H9 (cell line): Measurements from ENCODE around the gene SETBP1. TPM values are rescaled to one million over a fixed set of nuclear protein-coding genes. Genes with fewer than 3 reads are reported as not detected.

ENCODE experiments used
- DNase-seq: peaks from one replicate; pipeline ENCODE4 v3.0.0-alpha.2; 2017
- H2AFZ ChIP-seq: one replicate; pipeline ENCODE4 v1.6.1; 2013; ENCODE audit warnings: mild to moderate bottlenecking, low read length, control low read depth, moderate library complexity
- H2AK5ac ChIP-seq: 2 replicates; pipeline ENCODE4 v1.6.1; 2013; ENCODE audit warnings: low read length, control low read depth, mixed read lengths; ENCODE audit not compliant: insufficient read length
- H2BK120ac ChIP-seq: one replicate; pipeline ENCODE4 v1.6.1; 2013; ENCODE audit warnings: low read depth, mild to moderate bottlenecking, low read length, control low read depth, inconsistent platforms; ENCODE audit not compliant: poor library complexity, severe bottlenecking
- H2BK12ac ChIP-seq: 2 replicates; pipeline ENCODE4 v1.6.1; 2013; ENCODE audit warnings: low read length, control low read depth, mixed read lengths, low read depth; ENCODE audit not compliant: insufficient read length
- H2BK15ac ChIP-seq: 2 replicates; pipeline ENCODE4 v1.6.1; 2013; ENCODE audit warnings: low read depth, low read length, control low read depth
- H2BK20ac ChIP-seq: one replicate; pipeline ENCODE4 v1.6.1; 2013; ENCODE audit warnings: low read depth, mild to moderate bottlenecking, low read length, control low read depth, inconsistent platforms; ENCODE audit not compliant: poor library complexity, severe bottlenecking
- H2BK5ac ChIP-seq: 2 replicates; pipeline ENCODE4 v1.6.1; 2013; ENCODE audit warnings: low read length, control low read depth, mixed read lengths; ENCODE audit not compliant: insufficient read length
- H3K14ac ChIP-seq: 2 replicates; pipeline ENCODE4 v1.6.1; 2013; ENCODE audit warnings: low read length, control low read depth; ENCODE audit not compliant: insufficient read depth
- H3K18ac ChIP-seq: 2 replicates; pipeline ENCODE4 v1.6.1; 2013; ENCODE audit warnings: low read depth, mild to moderate bottlenecking, mixed read lengths, low read length, control low read depth; ENCODE audit not compliant: insufficient read length
- H3K23ac ChIP-seq: 2 replicates; pipeline ENCODE4 v1.6.1; 2013; ENCODE audit warnings: low read length, control low read depth, mixed read lengths, low read depth; ENCODE audit not compliant: insufficient read length
- H3K23me2 ChIP-seq: 2 replicates; pipeline ENCODE4 v1.6.1; 2013; ENCODE audit warnings: low read depth, mild to moderate bottlenecking, mixed read lengths, low read length, control low read depth; ENCODE audit not compliant: insufficient read length, poor library complexity, severe bottlenecking
- H3K27ac ChIP-seq: 2 replicates; pipeline ENCODE4 v1.5.1; 2013; ENCODE audit warnings: low read length, control low read depth, mixed read lengths, low read depth; ENCODE audit not compliant: insufficient read length
- H3K27me3 ChIP-seq: 2 replicates; pipeline ENCODE4 v1.6.1; 2013; ENCODE audit warnings: low read length, control low read depth, inconsistent platforms; ENCODE audit not compliant: insufficient read depth
- H3K4ac ChIP-seq: 2 replicates; pipeline ENCODE4 v1.6.1; 2013; ENCODE audit warnings: low read depth, mild to moderate bottlenecking, control low read depth, inconsistent platforms, low read length, moderate library complexity
- H3K4me1 ChIP-seq: 2 replicates; pipeline ENCODE4 v1.6.1; 2013; ENCODE audit warnings: low read length, control low read depth, inconsistent platforms; ENCODE audit not compliant: insufficient read depth
- H3K4me2 ChIP-seq: 2 replicates; pipeline ENCODE4 v1.6.1; 2013; ENCODE audit warnings: low read length, control low read depth, mixed read lengths; ENCODE audit not compliant: insufficient read length, insufficient read depth
- H3K56ac ChIP-seq: 2 replicates; pipeline ENCODE4 v1.6.1; 2013; ENCODE audit warnings: low read depth, mild to moderate bottlenecking, mixed read lengths, low read length, control low read depth; ENCODE audit not compliant: insufficient read length
- H3K79me1 ChIP-seq: 2 replicates; pipeline ENCODE4 v1.6.1; 2013; ENCODE audit warnings: low read depth, mild to moderate bottlenecking, moderate library complexity, low read length, control low read depth, inconsistent platforms; ENCODE audit not compliant: insufficient read depth, poor library complexity, severe bottlenecking
- H3K79me2 ChIP-seq: 2 replicates; pipeline ENCODE4 v1.6.1; 2013; ENCODE audit warnings: low read length, control low read depth, inconsistent platforms; ENCODE audit not compliant: insufficient read depth
- H3K9ac ChIP-seq: 2 replicates; pipeline ENCODE4 v1.6.1; 2013; ENCODE audit warnings: low read length, control low read depth, mixed read lengths; ENCODE audit not compliant: insufficient read length; ENCODE audit errors: extremely low read depth
- H3K9me3 ChIP-seq: one replicate; pipeline ENCODE4 v1.6.1; 2013; ENCODE audit warnings: low read depth, low read length, inconsistent platforms; ENCODE audit not compliant: control insufficient read depth
- H3T11ph ChIP-seq: one replicate; pipeline ENCODE4 v1.6.1; 2013; ENCODE audit warnings: mild to moderate bottlenecking, low read length, control low read depth, inconsistent platforms
- H4K20me1 ChIP-seq: one replicate; pipeline ENCODE4 v1.6.1; 2013; ENCODE audit not compliant: control insufficient read depth, insufficient read length, insufficient read depth
- H4K5ac ChIP-seq: 2 replicates; pipeline ENCODE4 v1.6.1; 2013; ENCODE audit warnings: low read depth, mild to moderate bottlenecking, mixed read lengths, low read length, control low read depth; ENCODE audit not compliant: insufficient read length
- H4K8ac ChIP-seq: replicated peaks from 2 replicates; pipeline ENCODE4 v1.6.1; 2013; ENCODE audit warnings: low read length, control low read depth, mixed read lengths, low read depth; ENCODE audit not compliant: insufficient read length
- H4K91ac ChIP-seq: 2 replicates; pipeline ENCODE4 v1.6.1; 2013; ENCODE audit warnings: low read depth, mild to moderate bottlenecking, moderate library complexity, mixed read lengths, low read length, control low read depth; ENCODE audit not compliant: insufficient read length
- H3K27ac Mint-ChIP-seq, 3 experiments: 2 replicates in 2 of 3; 3 replicates in 1 of 3; pipeline ENCODE4 v1.8.0; 2020 to 2021; ENCODE audit warnings: mixed read lengths in 3 of 3, mild to moderate bottlenecking in 1 of 3, moderate library complexity in 1 of 3
- H3K27me3 Mint-ChIP-seq: 2 replicates; pipeline ENCODE4 v1.8.0; 2021; ENCODE audit warnings: low read depth, mild to moderate bottlenecking, moderate library complexity, mixed read lengths
- H3K36me3 Mint-ChIP-seq, 3 experiments: 2 replicates in 2 of 3; 3 replicates in 1 of 3; pipeline ENCODE4 v1.8.0; 2020 to 2021; ENCODE audit warnings: low read depth in 3 of 3, mixed read lengths in 3 of 3; ENCODE audit not compliant: insufficient read depth in 1 of 3
- H3K4me1 Mint-ChIP-seq, 2 experiments: 2 replicates each; pipeline ENCODE4 v1.8.0; 2020; ENCODE audit warnings: mixed read lengths in 2 of 2
- H3K4me3 Mint-ChIP-seq, 2 experiments: 2 replicates in 1 of 2; 3 replicates in 1 of 2; pipeline ENCODE4 v1.8.0; 2020 to 2021; ENCODE audit warnings: mild to moderate bottlenecking in 2 of 2, mixed read lengths in 2 of 2, moderate library complexity in 1 of 2
- H3K9me3 Mint-ChIP-seq, 2 experiments: 2 replicates in 1 of 2; 3 replicates in 1 of 2; pipeline ENCODE4 v1.8.0; 2020; ENCODE audit warnings: mild to moderate bottlenecking in 2 of 2, mixed read lengths in 2 of 2, moderate library complexity in 1 of 2
- WGBS: extraction: QIAGEN DNeasy Blood & Tissue Kit; methylation state at CpG from one replicate; pipeline ENCODE4 v1.1.7; 2013; ENCODE audit warnings: missing lambda C conversion rate, low lambda C conversion rate, mixed read lengths; ENCODE audit not compliant: insufficient read length; ENCODE audit errors: extremely low coverage; 5-methylcytosine and 5-hydroxymethylcytosine counted together
- total RNA-seq: library from RNA; stranded (reverse); gene quantifications from 2 replicates; pipeline ENCODE4 v1.2.1, GENCODE V29; 2021
- TF ChIP-seq, protein P1 (sequence below): fragments of 200-600 bp; sonication (generic); conservative IDR thresholded peaks from 3 replicates; pipeline ENCODE4 v1.8.0; 2021; ENCODE audit warnings: antibody characterized with exemption, mild to moderate bottlenecking

The SETBP1 gene
- total RNA-seq, 1 experiment from 2014 or later = 4.6 TPM

- no peaks in the 10 kb centered on the region for H3K9me3 Mint-ChIP-seq
- Histone ChIP-seq H2BK5ac (no peak overlapping the region), H2BK15ac (no peak overlapping the region), H3K23me2 (no peaks in the 10 kb centered on the region), H3K18ac (no peak overlapping the region), H3K9me3 (no peaks in the 10 kb centered on the region), H4K5ac (no peak overlapping the region), H3K4me2 (no peak overlapping the region), H3K4ac (no peak overlapping the region), H2BK12ac (no peak overlapping the region), H4K8ac (no peak overlapping the region), H3K14ac (no peak overlapping the region), H3K79me2 (no peaks in the 10 kb centered on the region), H3K9ac (no peak overlapping the region), H3K27me3 (no peaks in the 10 kb centered on the region), H2AFZ (no peak overlapping the region), H3T11ph (no peak overlapping the region), H3K27ac (no peak overlapping the region), H2BK20ac (no peak overlapping the region), H3K23ac (no peak overlapping the region), H4K20me1 (no peaks in the 10 kb centered on the region), H4K91ac (no peak overlapping the region), H3K79me1 (no peaks in the 10 kb centered on the region), H2AK5ac (no peak overlapping the region), H2BK120ac (no peak overlapping the region), H3K56ac (no peak overlapping the region), H3K4me1 (no peaks in the 10 kb centered on the region; the same call in 1 of the 2 replicates)
- H3K27ac Mint-ChIP-seq = no peak overlapping the region
- H3K4me1 Mint-ChIP-seq = no peaks in the 10 kb centered on the region
- no CpG with 5 or more reads among the region's 1 CpG for WGBS
- H3K27me3 Mint-ChIP-seq = peaks cover under 1% of the 10 kb centered on the region; the same call in 1 of the 2 replicates
- TF ChIP-seq, protein P1, sequence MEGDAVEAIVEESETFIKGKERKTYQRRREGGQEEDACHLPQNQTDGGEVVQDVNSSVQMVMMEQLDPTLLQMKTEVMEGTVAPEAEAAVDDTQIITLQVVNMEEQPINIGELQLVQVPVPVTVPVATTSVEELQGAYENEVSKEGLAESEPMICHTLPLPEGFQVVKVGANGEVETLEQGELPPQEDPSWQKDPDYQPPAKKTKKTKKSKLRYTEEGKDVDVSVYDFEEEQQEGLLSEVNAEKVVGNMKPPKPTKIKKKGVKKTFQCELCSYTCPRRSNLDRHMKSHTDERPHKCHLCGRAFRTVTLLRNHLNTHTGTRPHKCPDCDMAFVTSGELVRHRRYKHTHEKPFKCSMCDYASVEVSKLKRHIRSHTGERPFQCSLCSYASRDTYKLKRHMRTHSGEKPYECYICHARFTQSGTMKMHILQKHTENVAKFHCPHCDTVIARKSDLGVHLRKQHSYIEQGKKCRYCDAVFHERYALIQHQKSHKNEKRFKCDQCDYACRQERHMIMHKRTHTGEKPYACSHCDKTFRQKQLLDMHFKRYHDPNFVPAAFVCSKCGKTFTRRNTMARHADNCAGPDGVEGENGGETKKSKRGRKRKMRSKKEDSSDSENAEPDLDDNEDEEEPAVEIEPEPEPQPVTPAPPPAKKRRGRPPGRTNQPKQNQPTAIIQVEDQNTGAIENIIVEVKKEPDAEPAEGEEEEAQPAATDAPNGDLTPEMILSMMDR = no peak
- H3K36me3 Mint-ChIP-seq = no peaks in the 10 kb centered on the region
- no peak overlapping the region for H3K4me3 Mint-ChIP-seq
- DNase-seq = no peak
These were observed 277.4 kb downstream of the SETBP1 start for GRCh38 chr18:44958040-44958439.
